Upper lobe of left lung (tissue), 4 donors: Measurements from ENCODE around the gene AZGP1.

Experiments
- EP300 ChIP-seq, 4 donors: sonication (generic); formaldehyde crosslinking; IDR thresholded peaks; one replicate each; pipeline ENCODE4 v1.5.1; 2017; ENCODE audit warnings: antibody characterized with exemption in 4 of 4, control low read depth in 2 of 4
- TF ChIP-seq, protein P1 (sequence below), 6 experiments: fragments of 450-650 bp in 4 of 6; fragments of 200-600 bp in 2 of 6; sonication (generic) in 2 of 6; IDR thresholded peaks; one replicate each; pipeline ENCODE4 v1.5.1; 2016 to 2019; ENCODE audit warnings: antibody characterized with exemption in 6 of 6

DNA sequence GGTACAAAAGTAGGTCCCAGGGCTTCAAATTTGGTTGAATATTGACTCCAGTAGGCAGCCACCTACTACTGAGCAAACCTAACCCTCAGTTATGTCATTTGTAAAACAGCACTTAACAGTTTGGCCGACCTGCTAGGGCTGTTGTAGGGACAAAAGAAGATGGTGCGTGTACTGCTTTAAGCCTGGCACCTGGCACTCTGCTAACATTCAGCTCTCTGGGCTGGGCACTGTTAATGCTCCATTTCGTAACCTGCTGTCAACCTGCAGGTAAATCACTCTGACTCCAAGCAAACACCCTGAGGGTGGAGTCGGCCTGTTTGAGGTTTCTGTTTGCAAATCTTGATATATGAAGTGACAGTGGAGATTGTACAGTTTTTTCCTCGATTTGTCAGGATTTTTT lies 46.8 kb upstream of the AZGP1 start:
- TF ChIP-seq EP300 (IDR thresholded peaks at IDR 0.05), result no peak
- TF ChIP-seq, protein P1, sequence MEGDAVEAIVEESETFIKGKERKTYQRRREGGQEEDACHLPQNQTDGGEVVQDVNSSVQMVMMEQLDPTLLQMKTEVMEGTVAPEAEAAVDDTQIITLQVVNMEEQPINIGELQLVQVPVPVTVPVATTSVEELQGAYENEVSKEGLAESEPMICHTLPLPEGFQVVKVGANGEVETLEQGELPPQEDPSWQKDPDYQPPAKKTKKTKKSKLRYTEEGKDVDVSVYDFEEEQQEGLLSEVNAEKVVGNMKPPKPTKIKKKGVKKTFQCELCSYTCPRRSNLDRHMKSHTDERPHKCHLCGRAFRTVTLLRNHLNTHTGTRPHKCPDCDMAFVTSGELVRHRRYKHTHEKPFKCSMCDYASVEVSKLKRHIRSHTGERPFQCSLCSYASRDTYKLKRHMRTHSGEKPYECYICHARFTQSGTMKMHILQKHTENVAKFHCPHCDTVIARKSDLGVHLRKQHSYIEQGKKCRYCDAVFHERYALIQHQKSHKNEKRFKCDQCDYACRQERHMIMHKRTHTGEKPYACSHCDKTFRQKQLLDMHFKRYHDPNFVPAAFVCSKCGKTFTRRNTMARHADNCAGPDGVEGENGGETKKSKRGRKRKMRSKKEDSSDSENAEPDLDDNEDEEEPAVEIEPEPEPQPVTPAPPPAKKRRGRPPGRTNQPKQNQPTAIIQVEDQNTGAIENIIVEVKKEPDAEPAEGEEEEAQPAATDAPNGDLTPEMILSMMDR (IDR thresholded peaks at IDR 0.05), result no peak
